ENCODE measurements around the gene SCAANT1.

Gene SCAANT1

DNA sequence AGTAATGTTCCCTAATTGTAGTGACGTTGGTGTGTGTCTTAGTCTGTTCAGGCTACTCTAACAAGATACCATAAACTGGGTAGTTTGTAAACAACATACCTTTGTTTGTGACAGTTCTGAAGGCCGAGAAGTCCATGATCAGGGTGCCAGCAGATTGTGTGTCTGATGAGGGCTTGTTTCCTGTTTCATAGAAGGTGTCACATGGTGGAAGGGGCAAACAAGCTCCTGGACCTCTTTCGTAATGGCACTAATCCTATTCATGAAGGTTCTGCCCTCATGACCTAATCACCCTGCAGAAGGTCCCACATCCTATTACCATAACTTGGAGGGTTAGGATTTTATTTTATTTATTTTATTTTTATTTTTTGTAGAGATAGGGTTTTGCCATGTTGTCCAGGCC is 37.4 kb downstream of the SCAANT1 start:
- H3K4me3 ChIP-seq (ENCODE audit: low read depth, low read length), result no peak overlapping the region
- DNase-seq (ENCODE audit: low read depth), result peak; percentile 24
- TF ChIP-seq, protein P1, sequence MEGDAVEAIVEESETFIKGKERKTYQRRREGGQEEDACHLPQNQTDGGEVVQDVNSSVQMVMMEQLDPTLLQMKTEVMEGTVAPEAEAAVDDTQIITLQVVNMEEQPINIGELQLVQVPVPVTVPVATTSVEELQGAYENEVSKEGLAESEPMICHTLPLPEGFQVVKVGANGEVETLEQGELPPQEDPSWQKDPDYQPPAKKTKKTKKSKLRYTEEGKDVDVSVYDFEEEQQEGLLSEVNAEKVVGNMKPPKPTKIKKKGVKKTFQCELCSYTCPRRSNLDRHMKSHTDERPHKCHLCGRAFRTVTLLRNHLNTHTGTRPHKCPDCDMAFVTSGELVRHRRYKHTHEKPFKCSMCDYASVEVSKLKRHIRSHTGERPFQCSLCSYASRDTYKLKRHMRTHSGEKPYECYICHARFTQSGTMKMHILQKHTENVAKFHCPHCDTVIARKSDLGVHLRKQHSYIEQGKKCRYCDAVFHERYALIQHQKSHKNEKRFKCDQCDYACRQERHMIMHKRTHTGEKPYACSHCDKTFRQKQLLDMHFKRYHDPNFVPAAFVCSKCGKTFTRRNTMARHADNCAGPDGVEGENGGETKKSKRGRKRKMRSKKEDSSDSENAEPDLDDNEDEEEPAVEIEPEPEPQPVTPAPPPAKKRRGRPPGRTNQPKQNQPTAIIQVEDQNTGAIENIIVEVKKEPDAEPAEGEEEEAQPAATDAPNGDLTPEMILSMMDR (IDR thresholded peaks at IDR 0.05; ENCODE audit: insufficient read depth, low read depth, low read length, missing control alignments), result no peak

DNA sequence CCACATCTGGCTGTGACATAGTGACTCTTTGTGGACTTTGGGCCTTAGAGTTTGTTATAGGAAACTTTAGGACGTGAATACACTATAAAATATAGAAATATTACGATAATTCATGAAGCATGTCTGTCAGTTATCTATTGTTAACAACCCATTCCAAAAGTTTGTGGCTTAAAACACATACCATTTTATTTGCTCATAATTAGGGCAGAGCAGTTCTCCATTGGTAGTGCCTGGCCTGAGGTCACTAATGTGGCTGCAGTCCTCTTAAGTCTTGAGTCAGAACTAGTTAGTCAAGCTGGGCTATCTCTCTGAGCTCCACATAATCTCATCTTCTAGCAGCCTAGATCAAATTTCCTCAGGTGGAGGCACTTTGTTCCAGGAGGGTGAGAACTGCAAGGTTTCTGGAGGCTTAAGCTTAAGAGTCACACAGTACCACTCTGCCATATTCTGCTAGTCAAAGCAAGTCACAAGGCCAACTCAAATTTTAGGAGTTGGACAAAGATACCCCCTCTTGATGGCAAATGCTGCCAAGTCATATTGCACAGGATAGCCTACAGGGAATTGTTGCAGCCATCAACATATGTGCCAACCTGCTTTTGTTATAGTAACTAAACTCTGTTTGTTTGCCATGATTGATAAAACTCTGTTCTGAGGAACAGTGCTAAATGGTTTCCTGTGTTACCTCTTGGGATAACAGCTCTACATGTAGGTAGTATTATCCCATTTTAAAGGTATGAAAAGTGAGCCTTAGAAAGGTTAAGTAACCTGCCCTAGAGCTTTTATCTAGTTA is 39.9 kb downstream of the SCAANT1 start:
- H3K4me3 ChIP-seq (ENCODE audit: low read depth, low read length), result no peak overlapping the region
- TF ChIP-seq, protein P1 (IDR thresholded peaks at IDR 0.05; ENCODE audit: insufficient read depth, low read depth, low read length, missing control alignments), result no peak
- DNase-seq (ENCODE audit: low read depth), result no peak

DNA sequence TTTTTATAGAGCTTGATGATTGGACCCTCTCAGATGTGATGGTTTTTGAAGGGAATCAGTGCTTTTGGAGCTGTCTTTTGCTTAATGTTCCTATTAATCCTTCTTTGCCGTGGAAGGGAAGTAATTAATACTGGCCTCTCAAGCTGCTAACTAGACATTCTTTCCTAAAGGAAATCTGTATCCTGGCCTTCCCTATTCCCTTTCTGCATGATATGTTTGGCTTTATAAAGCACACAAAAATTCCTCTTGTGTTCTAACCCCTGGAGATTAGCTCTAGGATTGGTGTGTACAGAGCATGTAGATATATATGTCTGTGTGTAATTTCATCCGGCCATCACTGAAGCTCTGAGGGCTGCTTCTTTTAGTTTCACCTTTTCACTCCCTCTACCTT is 41.6 kb downstream of the SCAANT1 start:
- TF ChIP-seq, protein P1 (IDR thresholded peaks at IDR 0.05; ENCODE audit: insufficient read depth, low read depth, low read length, missing control alignments), result no peak
- DNase-seq (ENCODE audit: low read depth), result no peak
- H3K4me3 ChIP-seq (ENCODE audit: low read depth, low read length), result no peak overlapping the region

DNA sequence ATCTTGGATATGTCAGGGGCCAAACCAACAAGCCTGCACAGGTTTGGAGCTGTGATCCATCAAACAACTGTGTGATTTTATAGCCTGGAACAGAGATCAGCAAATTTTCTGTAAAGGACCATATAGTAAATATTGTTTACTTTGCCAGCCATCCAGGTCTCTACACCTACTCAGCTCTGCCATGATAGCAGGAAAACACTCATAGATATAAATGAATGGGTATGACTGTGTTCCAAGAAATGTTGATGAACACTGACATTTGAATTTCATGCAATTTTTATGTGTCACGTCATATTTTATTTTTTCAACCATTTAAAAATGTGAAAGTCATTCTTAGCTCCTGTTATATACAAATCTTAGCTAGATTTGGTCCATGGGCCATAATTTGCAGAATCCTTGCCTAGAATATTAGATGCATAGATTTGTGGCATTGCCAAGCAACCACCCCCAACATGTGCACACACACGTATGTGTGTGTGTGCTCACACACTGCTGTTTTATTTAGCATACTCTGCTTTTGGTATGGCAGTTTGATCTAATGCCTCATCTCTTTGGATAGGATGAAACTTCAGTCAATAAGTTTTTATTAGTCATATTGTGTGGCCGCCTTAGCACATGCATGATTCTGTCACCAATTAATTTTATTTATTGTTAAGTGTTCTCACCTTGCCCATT is 42.1 kb downstream of the SCAANT1 start:
- DNase-seq (ENCODE audit: low read depth), result no peak
- TF ChIP-seq, protein P1 (IDR thresholded peaks at IDR 0.05; ENCODE audit: insufficient read depth, low read depth, low read length, missing control alignments), result no peak
- H3K4me3 ChIP-seq (ENCODE audit: low read depth, low read length), result no peak overlapping the region

DNA sequence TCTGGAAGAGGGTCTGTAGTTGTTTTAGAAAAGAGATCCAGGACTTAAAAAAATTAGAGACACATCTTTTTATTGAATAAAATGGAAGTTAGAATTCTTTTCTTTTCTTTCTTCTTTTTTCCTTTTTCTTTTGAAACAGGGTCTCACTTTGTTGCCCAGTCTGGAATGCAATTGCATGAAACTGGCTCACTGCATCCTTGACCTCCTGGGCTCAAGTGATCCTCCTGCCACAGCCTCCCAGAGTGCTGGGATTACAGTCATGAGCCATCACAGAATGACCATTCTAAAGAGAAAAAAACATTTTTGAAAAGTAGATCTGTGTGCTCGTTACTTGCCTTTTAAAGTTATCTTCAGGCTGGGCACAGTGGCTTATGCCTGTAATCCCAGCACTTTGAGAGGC is 45.0 kb downstream of the SCAANT1 start:
- H3K4me3 ChIP-seq (ENCODE audit: low read depth, low read length), result no peak overlapping the region
- no peak for DNase-seq (ENCODE audit: low read depth)
- TF ChIP-seq, protein P1 (IDR thresholded peaks at IDR 0.05; ENCODE audit: insufficient read depth, low read depth, low read length, missing control alignments), result no peak

DNA sequence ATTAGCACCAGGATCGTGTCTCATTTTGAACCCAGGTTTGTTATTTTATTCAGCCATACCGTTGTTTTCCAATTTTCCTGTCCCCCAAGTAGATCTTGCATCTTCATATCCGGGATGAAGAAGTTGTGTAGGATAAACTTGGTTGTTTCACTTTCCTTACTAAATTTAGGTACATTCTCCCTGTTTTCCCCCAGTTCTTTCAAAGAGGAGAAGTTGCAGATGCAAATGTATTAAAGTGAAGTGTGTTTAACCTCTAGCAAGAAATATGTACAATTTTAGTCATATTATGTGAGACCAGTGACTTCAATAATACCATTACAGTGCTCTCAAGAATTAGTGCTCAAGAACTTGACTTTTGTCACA is 47.2 kb downstream of the SCAANT1 start:
- TF ChIP-seq, protein P1 (IDR thresholded peaks at IDR 0.05; ENCODE audit: insufficient read depth, low read depth, low read length, missing control alignments), result no peak
- DNase-seq (ENCODE audit: low read depth), result no peak
- peak overlapping the region; percentile 90 for H3K4me3 ChIP-seq (ENCODE audit: low read depth, low read length)
